Measurements from ENCODE around the gene AKAIN1.

DNA sequence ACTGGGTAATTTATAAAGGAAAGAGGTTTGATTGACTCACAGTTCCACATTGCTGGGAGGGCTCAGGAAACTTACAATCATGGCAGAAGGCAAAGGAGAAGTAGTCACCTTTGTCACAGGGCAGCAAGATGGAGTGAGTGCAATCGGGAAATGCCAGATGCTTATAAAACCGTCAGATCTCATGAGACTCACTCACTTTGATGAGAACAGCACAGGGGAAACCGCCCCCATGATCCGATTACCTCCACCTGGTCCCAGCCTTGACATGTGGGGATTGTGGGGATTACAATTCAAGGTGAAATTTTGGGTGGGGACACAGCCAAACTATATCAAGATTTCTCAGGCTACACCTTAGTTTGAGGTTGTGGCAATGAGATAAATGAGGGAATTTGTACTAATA is 54.9 kb downstream of the AKAIN1 start:
- TF ChIP-seq, protein P1, sequence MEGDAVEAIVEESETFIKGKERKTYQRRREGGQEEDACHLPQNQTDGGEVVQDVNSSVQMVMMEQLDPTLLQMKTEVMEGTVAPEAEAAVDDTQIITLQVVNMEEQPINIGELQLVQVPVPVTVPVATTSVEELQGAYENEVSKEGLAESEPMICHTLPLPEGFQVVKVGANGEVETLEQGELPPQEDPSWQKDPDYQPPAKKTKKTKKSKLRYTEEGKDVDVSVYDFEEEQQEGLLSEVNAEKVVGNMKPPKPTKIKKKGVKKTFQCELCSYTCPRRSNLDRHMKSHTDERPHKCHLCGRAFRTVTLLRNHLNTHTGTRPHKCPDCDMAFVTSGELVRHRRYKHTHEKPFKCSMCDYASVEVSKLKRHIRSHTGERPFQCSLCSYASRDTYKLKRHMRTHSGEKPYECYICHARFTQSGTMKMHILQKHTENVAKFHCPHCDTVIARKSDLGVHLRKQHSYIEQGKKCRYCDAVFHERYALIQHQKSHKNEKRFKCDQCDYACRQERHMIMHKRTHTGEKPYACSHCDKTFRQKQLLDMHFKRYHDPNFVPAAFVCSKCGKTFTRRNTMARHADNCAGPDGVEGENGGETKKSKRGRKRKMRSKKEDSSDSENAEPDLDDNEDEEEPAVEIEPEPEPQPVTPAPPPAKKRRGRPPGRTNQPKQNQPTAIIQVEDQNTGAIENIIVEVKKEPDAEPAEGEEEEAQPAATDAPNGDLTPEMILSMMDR (IDR thresholded peaks at IDR 0.05; ENCODE audit: low read length) = no peak
- no peak for TF ChIP-seq EZH2 (optimal IDR thresholded peaks at IDR 0.05; ENCODE audit: low read depth, low read length)
- no peak for TF ChIP-seq EZH2phosphoT487 (IDR thresholded peaks at IDR 0.05; ENCODE audit: low read length)
